GM12878 (cell line): ENCODE results near the gene EXOC7. TPM values are rescaled to one million over a fixed set of nuclear protein-coding genes. Genes with fewer than 3 reads are reported as not detected.

Source experiments
- ATAC-seq: fragments of 200-7000 bp; cut with Tn5 transposase; 3 replicates; pipeline ENCODE4 v1.9.1; 2020; ENCODE audit warnings: mild to moderate bottlenecking, moderate library complexity
- BruUV-seq: library from RNA; stranded (reverse); fragments of 400-500 nt; replicated peaks from 2 replicates; lab custom pipeline; 2021; lab: Mats Ljungman, UMichigan
- CTCF ChIA-PET: fragments of 300-600 bp; sonication (Branson Sonifier 250); formaldehyde crosslinking; extraction: SDS; loops from one replicate; lab custom pipeline; 2021; ENCODE audit warnings: inconsistent platforms; lab: Yijun Ruan, JAX
- POLR2A ChIA-PET: fragments of 350-600 bp; formaldehyde crosslinking; extraction: SDS; loops from one replicate; lab custom pipeline; 2021; ENCODE audit warnings: inconsistent platforms; lab: Charles Lee
- RAD21 ChIA-PET: fragments of 300-600 bp; sonication (Branson Sonifier 250); formaldehyde crosslinking; loops from one replicate; lab custom pipeline; 2023; ENCODE audit warnings: antibody characterized with exemption; ENCODE audit not compliant: unreplicated experiment; lab: Charles Lee
- SMC1A ChIA-PET: fragments of 300-600 bp; sonication (Branson Sonifier 250); formaldehyde crosslinking; loops from one replicate; lab custom pipeline; 2023; ENCODE audit not compliant: unreplicated experiment, uncharacterized antibody; lab: Charles Lee
- DNase-seq: peaks from one replicate; pipeline ENCODE4 v3.0.0-alpha.2; 2011; ENCODE audit warnings: low read depth, low spot score
- FAIRE-seq: peaks from 3 replicates; lab custom pipeline; 2011; peaks lifted over from hg19 to GRCh38; lab: Jason Lieb, UNC
- H2AFZ ChIP-seq: 2 replicates; pipeline ENCODE4 v1.6.0; 2011; ENCODE audit warnings: low read depth, low read length, control low read depth; ENCODE audit not compliant: control insufficient read depth
- H3K27ac ChIP-seq: 2 replicates; pipeline ENCODE4 v1.5.1; 2011; ENCODE audit warnings: control low read depth; ENCODE audit not compliant: control insufficient read depth, insufficient read depth
- H3K27me3 ChIP-seq, 2 experiments: replicated peaks in 1 of 2; 2 replicates each; pipeline versions ENCODE4 v1.6.0 to v1.6.1; 2011; ENCODE audit warnings: low read length in 1 of 2; ENCODE audit not compliant: control insufficient read depth in 2 of 2, insufficient read depth in 2 of 2
- H3K36me3 ChIP-seq, 2 experiments: 2 replicates each; pipeline ENCODE4 v1.5.1; 2011; ENCODE audit warnings: low read length in 1 of 2; ENCODE audit not compliant: control insufficient read depth in 2 of 2, insufficient read depth in 2 of 2
- H3K4me1 ChIP-seq: 2 replicates; pipeline ENCODE4 v1.6.1; 2011; ENCODE audit warnings: mild to moderate bottlenecking, low read length, moderate library complexity, mixed read lengths; ENCODE audit not compliant: control insufficient read depth, insufficient read depth
- H3K4me2 ChIP-seq: 2 replicates; pipeline ENCODE4 v1.6.0; 2011; ENCODE audit warnings: control low read depth; ENCODE audit not compliant: control insufficient read depth, insufficient read depth
- H3K4me3 ChIP-seq: fragments of 200-600 bp; sonication (generic); 2 replicates; pipeline ENCODE4 v1.5.1; 2016
- H3K79me2 ChIP-seq: 2 replicates; pipeline ENCODE4 v1.6.0; 2011; ENCODE audit warnings: low read length; ENCODE audit not compliant: control insufficient read depth, insufficient read depth
- H3K9ac ChIP-seq: 2 replicates; pipeline ENCODE4 v1.8.0; 2011; ENCODE audit warnings: low read length, control low read depth, mixed read lengths; ENCODE audit not compliant: control insufficient read depth, insufficient read depth
- H3K9me3 ChIP-seq: replicated peaks from 3 replicates; pipeline ENCODE4 v1.5.1; 2011; ENCODE audit warnings: mild to moderate bottlenecking, low read length; ENCODE audit not compliant: control insufficient read depth, insufficient read depth
- H4K20me1 ChIP-seq: 2 replicates; pipeline ENCODE4 v1.6.0; 2011; ENCODE audit not compliant: control insufficient read depth, insufficient read depth
- ASH2L ChIP-seq: fragments of 300-600, 200-600 bp; sonication (generic); IDR thresholded peaks from 2 replicates; pipeline ENCODE4 v1.6.1; 2017; ENCODE audit warnings: low read depth, mild to moderate bottlenecking, borderline replicate concordance
- BCL11A ChIP-seq: IDR thresholded peaks from 2 replicates; pipeline ENCODE4 v1.6.1; 2011; ENCODE audit warnings: low read depth, low read length
- BCLAF1 ChIP-seq: fragments of 450-650 bp; IDR thresholded peaks from 2 replicates; pipeline ENCODE4 v1.6.1; 2017; ENCODE audit warnings: antibody characterized with exemption, mild to moderate bottlenecking, moderate library complexity
- EED ChIP-seq: sonication (generic); IDR thresholded peaks from 2 replicates; pipeline ENCODE4 v1.6.1; 2016; ENCODE audit warnings: antibody characterized with exemption, low read depth
- ETV6 ChIP-seq, 2 experiments: fragments of 450-650 bp in 1 of 2; IDR thresholded peaks in 1 of 2; conservative IDR thresholded peaks in 1 of 2; 2 replicates each; pipeline ENCODE4 v1.6.1; 2014; ENCODE audit warnings: antibody characterized with exemption in 1 of 2, borderline replicate concordance in 1 of 2, low read depth in 1 of 2, mild to moderate bottlenecking in 1 of 2, moderate library complexity in 1 of 2
- KLF5 ChIP-seq: fragments of 450-650 bp; IDR thresholded peaks from 2 replicates; pipeline ENCODE4 v1.6.1; 2014; ENCODE audit warnings: mild to moderate bottlenecking; ENCODE audit not compliant: partially characterized antibody
- MEF2A ChIP-seq: IDR thresholded peaks from 2 replicates; pipeline ENCODE4 v1.6.1; 2011; ENCODE audit warnings: low read depth, mild to moderate bottlenecking, low read length, moderate library complexity; ENCODE audit not compliant: insufficient read depth
- POLR2A ChIP-seq: IDR thresholded peaks from 2 replicates; pipeline ENCODE4 v1.6.1; 2011; ENCODE audit warnings: low read depth, mild to moderate bottlenecking, low read length
- RBBP5 ChIP-seq: fragments of 200-600 bp; sonication (generic); conservative IDR thresholded peaks from 2 replicates; pipeline ENCODE4 v1.6.1; 2016
- SPI1 ChIP-seq: IDR thresholded peaks from 2 replicates; pipeline ENCODE4 v1.6.1; 2011; ENCODE audit warnings: low read depth, mild to moderate bottlenecking, low read length, moderate library complexity, borderline replicate concordance; ENCODE audit not compliant: insufficient read depth
- SUPT20H ChIP-seq: IDR thresholded peaks from 2 replicates; pipeline ENCODE4 v1.6.1; 2011; ENCODE audit warnings: low read depth, mild to moderate bottlenecking, low read length, moderate library complexity, borderline replicate concordance; ENCODE audit not compliant: control insufficient read depth
- SUZ12 ChIP-seq: fragments of 200-600 bp; sonication (generic); IDR thresholded peaks from one replicate; pipeline ENCODE4 v1.6.1; 2018; ENCODE audit warnings: antibody characterized with exemption, mild to moderate bottlenecking; ENCODE audit not compliant: unreplicated experiment
- TARDBP ChIP-seq: IDR thresholded peaks from 2 replicates; pipeline ENCODE4 v1.6.1; 2016; ENCODE audit warnings: borderline replicate concordance
- TCF12 ChIP-seq: IDR thresholded peaks from 2 replicates; pipeline ENCODE4 v1.6.1; 2011; ENCODE audit warnings: low read depth, mild to moderate bottlenecking, low read length
- TCF3 ChIP-seq: IDR thresholded peaks from 2 replicates; pipeline ENCODE4 v1.6.1; 2012; ENCODE audit warnings: low read depth, mild to moderate bottlenecking, low read length, borderline replicate concordance; ENCODE audit not compliant: insufficient read depth
- USF2 ChIP-seq: IDR thresholded peaks from 2 replicates; pipeline ENCODE4 v1.6.1; 2011; ENCODE audit warnings: low read depth, low read length, improper control_type of control experiment, borderline replicate concordance
- ZNF622 ChIP-seq: fragments of 450-650 bp; IDR thresholded peaks from 2 replicates; pipeline ENCODE4 v1.6.1; 2017; ENCODE audit warnings: mild to moderate bottlenecking, inconsistent platforms
- WGBS: methylation state at CpG from one replicate; pipeline ENCODE4 v1.1.6; 2016; ENCODE audit warnings: low lambda C conversion rate; ENCODE audit not compliant: insufficient replicate concordance, insufficient coverage; ENCODE audit errors: missing lambda C conversion rate; 5-methylcytosine and 5-hydroxymethylcytosine counted together
- in situ Hi-C: fragments of 300-500 bp; cut with MboI; formaldehyde crosslinking; loops from 9 replicates; pipeline ENCODE4 v1.14.3; 2018; ENCODE audit warnings: mixed read lengths
- intact Hi-C: fragments of 100-400 bp; cut with micrococcal nuclease; formaldehyde crosslinking; loops from one replicate; pipeline ENCODE4 v1.14.2; 2022; ENCODE audit not compliant: unreplicated experiment
- polyA plus RNA-seq, 11 experiments: library from polyadenylated mRNA; depleted of rRNA in 4 of 11; unstranded in 6 of 11; stranded (reverse) in 5 of 11; fragments of >200 nt; fragmentation: Nextera tagmentation in 4 of 11; fragmentation: Illumina TruSeq in 1 of 11; extraction: Ambion mirVana in 4 of 11; extraction: Trizol in 1 of 11; gene quantifications; 1 replicate in 1 of 11; 2 replicates in 10 of 11; pipeline versions ENCODE4 v1.2.1 to v1.2.3, GENCODE V29; 2011 to 2016; ENCODE audit warnings: inconsistent platforms in 2 of 11, missing spikeins in 2 of 11, low read depth in 1 of 11
- total RNA-seq, 4 experiments: library from RNA; depleted of rRNA in 3 of 4; stranded (reverse); fragments of >200 nt in 3 of 4; fragmentation: Illumina TruSeq in 1 of 4; extraction: Trizol in 1 of 4; gene quantifications; 2 replicates each; pipeline versions ENCODE4 v1.2.1 to v1.2.3, GENCODE V29; 2013 to 2021
- TF ChIP-seq, protein P1 (sequence below): fragments of 150-350 bp; IDR thresholded peaks from 2 replicates; pipeline ENCODE4 v1.6.1; 2014; ENCODE audit warnings: mild to moderate bottlenecking, low read depth, low read length

The EXOC7 gene
- total and polyA plus RNA-seq, 10 of the 15 experiments (the other 5 are each of a cell fraction or from before 2014, with no cell fraction given), result 18.8 to 71.3 (median 48.2) TPM

GRCh38 chr17:76145231-76146052, 41.9 kb upstream of the EXOC7 start:
- Histone ChIP-seq H3K27ac (peak overlapping the region; percentile 74), H3K79me2 (no peaks in the 10 kb centered on the region), H3K9me3 (no peaks in the 10 kb centered on the region), H3K9ac (peak overlapping the region; percentile 18), H2AFZ (peak overlapping the region; percentile 83), H3K4me2 (peak overlapping the region; percentile 81), H4K20me1 (no peaks in the 10 kb centered on the region), H3K36me3 (no peaks in the 10 kb centered on the region), H3K4me1 (peaks cover 30% of the 10 kb centered on the region), H3K27me3 (peaks cover 2% of the 10 kb centered on the region in 2 experiments; a peak in 3 of 4 replicates), H3K4me3 (no peak overlapping the region)
- FAIRE-seq (peak; percentile 74), DNase-seq (peak; percentile 19), ATAC-seq (peak; percentile 44)
- BruUV-seq, result no TSS peak
- RAD21 ChIA-PET, result interaction anchor here (0.8 to 1.3 kb wide), 2 partner anchors 18 to 134 kb away, joined by 3 to 5 read pairs; no protein-coding TSS in a partner anchor
- WGBS, result 33% methylated on average over 25 of the region's 25 CpGs
- intact Hi-C loops (no loop called here), in situ Hi-C loops (no loop called here)
- CTCF ChIA-PET, result interaction anchor here (0.7 to 1.8 kb wide), 6 partner anchors 19 to 134 kb away, joined by 3 to 6 read pairs (median 4); no protein-coding TSS in a partner anchor
- POLR2A ChIA-PET, result interaction anchor here (0.6 to 1.0 kb wide), 2 partner anchors 42 to 947 kb away, joined by 3 to 4 read pairs; no protein-coding TSS in a partner anchor
- SMC1A ChIA-PET, result interaction anchor here (0.8 to 2.7 kb wide), 6 partner anchors 19 to 134 kb away, joined by 3 to 13 read pairs (median 6); no protein-coding TSS in a partner anchor
- no peak for TF ChIP-seq BCL11A
- TF ChIP-seq TARDBP, result no peak
- no peak for TF ChIP-seq SUZ12
- TF ChIP-seq TCF3, result 0 out of 2 replicates have a peak, but pooled peaks have one; percentile 64
- peak in 1 of 2 experiments; percentile 72; a peak in 2 of 4 replicates for TF ChIP-seq ETV6 (conservative IDR thresholded peaks at IDR 0.05 in 1 of 2, IDR thresholded peaks at IDR 0.05 in 1 of 2; ENCODE audit: borderline replicate concordance in 1 of 2, low read depth in 1 of 2)
- TF ChIP-seq TCF12, result no peak
- TF ChIP-seq MEF2A, result 0 out of 2 replicates have a peak, but pooled peaks have one; percentile 18
- no peak for TF ChIP-seq ZNF622
- TF ChIP-seq USF2, result no peak
- peak; percentile 62 for TF ChIP-seq POLR2A
- TF ChIP-seq SUPT20H, result no peak
- TF ChIP-seq EED, result no peak
- TF ChIP-seq SPI1, result peak; percentile 62
- no peak for TF ChIP-seq RBBP5
- no peak for TF ChIP-seq BCLAF1
- no peak for TF ChIP-seq KLF5
- TF ChIP-seq ASH2L, result no peak
- TF ChIP-seq, protein P1, sequence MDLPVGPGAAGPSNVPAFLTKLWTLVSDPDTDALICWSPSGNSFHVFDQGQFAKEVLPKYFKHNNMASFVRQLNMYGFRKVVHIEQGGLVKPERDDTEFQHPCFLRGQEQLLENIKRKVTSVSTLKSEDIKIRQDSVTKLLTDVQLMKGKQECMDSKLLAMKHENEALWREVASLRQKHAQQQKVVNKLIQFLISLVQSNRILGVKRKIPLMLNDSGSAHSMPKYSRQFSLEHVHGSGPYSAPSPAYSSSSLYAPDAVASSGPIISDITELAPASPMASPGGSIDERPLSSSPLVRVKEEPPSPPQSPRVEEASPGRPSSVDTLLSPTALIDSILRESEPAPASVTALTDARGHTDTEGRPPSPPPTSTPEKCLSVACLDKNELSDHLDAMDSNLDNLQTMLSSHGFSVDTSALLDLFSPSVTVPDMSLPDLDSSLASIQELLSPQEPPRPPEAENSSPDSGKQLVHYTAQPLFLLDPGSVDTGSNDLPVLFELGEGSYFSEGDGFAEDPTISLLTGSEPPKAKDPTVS, result no peak
